ENCODE data around the gene HCFC1R1.

GRCh38 chr16:2992383-2993081 is 31.2 kb downstream of the HCFC1R1 start:
- TF ChIP-seq CTCF (IDR thresholded peaks at IDR 0.05; ENCODE audit: low read depth, low read length) (no peak), POLR2A (IDR thresholded peaks at IDR 0.05; ENCODE audit: extremely low read depth, insufficient read length) (no peak), MAX (IDR thresholded peaks at IDR 0.05; ENCODE audit: low read depth, low read length) (no peak)

Measured in NB4 (cell line).